ENCODE measurements around the gene CEP152.

DNA sequence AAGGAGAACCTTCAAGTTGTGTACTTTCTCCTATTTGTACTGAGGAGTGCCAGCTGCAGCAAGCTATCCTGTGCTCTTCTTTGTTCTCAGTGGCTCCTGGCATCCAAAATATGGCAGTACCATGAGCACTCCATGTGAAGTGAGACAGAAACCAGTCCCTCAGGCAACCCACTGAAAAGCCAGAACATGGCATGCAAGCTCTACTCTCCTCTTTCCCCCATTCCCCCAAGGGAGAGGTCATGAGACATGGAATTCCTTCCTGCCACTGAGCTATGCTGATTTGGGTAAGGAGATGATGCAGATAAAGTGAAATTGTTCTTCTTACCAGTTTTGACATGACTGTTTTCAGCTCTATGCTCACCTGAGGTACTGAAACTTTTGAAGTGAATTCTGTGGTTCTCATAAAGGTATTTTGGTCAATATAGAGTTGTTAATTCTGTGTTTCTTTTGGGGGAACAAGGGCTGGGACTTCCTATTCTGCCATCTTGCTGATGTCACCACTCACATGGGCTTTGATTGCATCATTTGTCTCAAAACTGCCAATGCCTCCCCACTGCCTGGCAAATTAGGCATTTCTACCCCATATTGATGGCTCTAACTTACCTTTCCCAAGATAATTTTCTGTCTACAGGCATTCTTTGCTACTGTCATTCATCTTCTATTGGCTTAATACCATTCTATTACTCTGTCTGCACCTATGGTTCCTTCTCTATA is 22.8 kb upstream of the CEP152 start:
- no peak for TF ChIP-seq EZH2phosphoT487 (IDR thresholded peaks at IDR 0.05; ENCODE audit: low read depth)
- TF ChIP-seq, protein P1, sequence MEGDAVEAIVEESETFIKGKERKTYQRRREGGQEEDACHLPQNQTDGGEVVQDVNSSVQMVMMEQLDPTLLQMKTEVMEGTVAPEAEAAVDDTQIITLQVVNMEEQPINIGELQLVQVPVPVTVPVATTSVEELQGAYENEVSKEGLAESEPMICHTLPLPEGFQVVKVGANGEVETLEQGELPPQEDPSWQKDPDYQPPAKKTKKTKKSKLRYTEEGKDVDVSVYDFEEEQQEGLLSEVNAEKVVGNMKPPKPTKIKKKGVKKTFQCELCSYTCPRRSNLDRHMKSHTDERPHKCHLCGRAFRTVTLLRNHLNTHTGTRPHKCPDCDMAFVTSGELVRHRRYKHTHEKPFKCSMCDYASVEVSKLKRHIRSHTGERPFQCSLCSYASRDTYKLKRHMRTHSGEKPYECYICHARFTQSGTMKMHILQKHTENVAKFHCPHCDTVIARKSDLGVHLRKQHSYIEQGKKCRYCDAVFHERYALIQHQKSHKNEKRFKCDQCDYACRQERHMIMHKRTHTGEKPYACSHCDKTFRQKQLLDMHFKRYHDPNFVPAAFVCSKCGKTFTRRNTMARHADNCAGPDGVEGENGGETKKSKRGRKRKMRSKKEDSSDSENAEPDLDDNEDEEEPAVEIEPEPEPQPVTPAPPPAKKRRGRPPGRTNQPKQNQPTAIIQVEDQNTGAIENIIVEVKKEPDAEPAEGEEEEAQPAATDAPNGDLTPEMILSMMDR (IDR thresholded peaks at IDR 0.05; ENCODE audit: low read depth, low read length): no peak
